ENCODE measurements around the gene ALOXE3. TPM values are rescaled to one million over a fixed set of nuclear protein-coding genes. Genes with fewer than 3 reads are reported as not detected.

ALOXE3 gene
- total and polyA plus RNA-seq, 8 donors, result 0.12 to 0.43 TPM; not detected in 6

DNA sequence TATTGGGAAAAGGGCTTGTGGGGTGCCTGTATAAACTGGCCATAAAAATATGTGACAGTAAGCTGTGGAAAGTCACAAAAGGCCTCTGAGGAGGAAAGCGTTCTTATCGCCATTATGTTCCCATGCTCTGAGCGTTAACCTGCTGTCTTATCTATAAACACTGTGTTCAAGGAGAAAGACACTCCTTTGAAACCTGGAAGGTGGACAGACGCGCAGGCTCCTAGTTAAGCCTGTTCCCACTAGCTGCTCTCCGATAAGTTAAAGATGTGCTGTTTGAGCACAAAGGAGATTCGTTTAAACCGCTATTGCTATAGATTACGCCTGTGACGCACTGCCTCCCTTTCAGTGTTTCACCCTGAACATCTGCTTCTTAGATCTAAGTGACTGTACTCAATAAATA lies 36.0 kb downstream of the ALOXE3 start:
- WGBS, 5 donors, result 36 to 54% (median 42%) methylated on average over 10 of the region's 10 CpGs
- intact Hi-C loops (cut with DNase I; ENCODE audit: low total_unique reads), result no loop called here
- H3K9me3 ChIP-seq, result no peaks in the 10 kb centered on the region
- H3K27ac ChIP-seq, result no peak overlapping the region
- H3K27me3 ChIP-seq, result peaks cover 0 to 96% (median 49%) of the 10 kb centered on the region in 3 donors
- peaks cover 17 to 24% (median 20%) of the 10 kb centered on the region in 4 donors for H3K4me1 ChIP-seq
- H3K4me3 ChIP-seq, result no peak overlapping the region
- no peak for TF ChIP-seq POLR2AphosphoS5 (IDR thresholded peaks at IDR 0.05)
- DNase-seq, result no peak
- H3K36me3 ChIP-seq, result no peaks in the 10 kb centered on the region

DNA sequence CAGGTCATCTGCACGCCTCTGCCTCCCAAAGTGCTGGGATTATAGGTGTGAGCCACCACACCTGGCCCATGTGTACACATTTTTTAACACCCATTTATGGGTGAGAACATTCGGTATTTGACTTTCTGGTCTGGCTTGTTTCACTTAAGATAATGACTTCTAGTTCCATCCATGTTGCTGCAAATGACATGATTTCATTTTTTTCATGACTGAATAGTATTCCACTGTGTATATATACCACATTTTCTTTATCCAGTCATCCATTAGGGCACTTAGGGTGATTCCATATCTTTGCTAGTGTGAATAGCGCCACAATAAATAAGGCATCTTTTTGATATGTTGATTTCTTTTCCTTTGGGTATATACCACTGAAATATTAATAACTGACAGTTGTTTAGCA lies 36.4 kb downstream of the ALOXE3 start:
- TF ChIP-seq, protein P1, sequence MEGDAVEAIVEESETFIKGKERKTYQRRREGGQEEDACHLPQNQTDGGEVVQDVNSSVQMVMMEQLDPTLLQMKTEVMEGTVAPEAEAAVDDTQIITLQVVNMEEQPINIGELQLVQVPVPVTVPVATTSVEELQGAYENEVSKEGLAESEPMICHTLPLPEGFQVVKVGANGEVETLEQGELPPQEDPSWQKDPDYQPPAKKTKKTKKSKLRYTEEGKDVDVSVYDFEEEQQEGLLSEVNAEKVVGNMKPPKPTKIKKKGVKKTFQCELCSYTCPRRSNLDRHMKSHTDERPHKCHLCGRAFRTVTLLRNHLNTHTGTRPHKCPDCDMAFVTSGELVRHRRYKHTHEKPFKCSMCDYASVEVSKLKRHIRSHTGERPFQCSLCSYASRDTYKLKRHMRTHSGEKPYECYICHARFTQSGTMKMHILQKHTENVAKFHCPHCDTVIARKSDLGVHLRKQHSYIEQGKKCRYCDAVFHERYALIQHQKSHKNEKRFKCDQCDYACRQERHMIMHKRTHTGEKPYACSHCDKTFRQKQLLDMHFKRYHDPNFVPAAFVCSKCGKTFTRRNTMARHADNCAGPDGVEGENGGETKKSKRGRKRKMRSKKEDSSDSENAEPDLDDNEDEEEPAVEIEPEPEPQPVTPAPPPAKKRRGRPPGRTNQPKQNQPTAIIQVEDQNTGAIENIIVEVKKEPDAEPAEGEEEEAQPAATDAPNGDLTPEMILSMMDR (IDR thresholded peaks at IDR 0.05), result no peak
- no peak for TF ChIP-seq EP300 (IDR thresholded peaks at IDR 0.05)
- TF ChIP-seq POLR2AphosphoS5 (IDR thresholded peaks at IDR 0.05), result no peak
- TF ChIP-seq POLR2A (IDR thresholded peaks at IDR 0.05), result no peak
- Histone ChIP-seq H3K27me3 (peaks cover 0 to 98% (median 53%) of the 10 kb centered on the region in 3 donors), H3K4me3 (no peak overlapping the region), H3K4me1 (peaks cover 17 to 24% (median 20%) of the 10 kb centered on the region in 4 donors), H3K36me3 (no peaks in the 10 kb centered on the region), H3K27ac (no peak overlapping the region), H3K9me3 (no peaks in the 10 kb centered on the region)
- DNase-seq, result no peak
- WGBS, 5 donors, result 85 to 90% (median 89%) methylated on average over 3 of the region's 3 CpGs
- intact Hi-C loops (cut with DNase I; ENCODE audit: low total_unique reads), result no loop called here

DNA sequence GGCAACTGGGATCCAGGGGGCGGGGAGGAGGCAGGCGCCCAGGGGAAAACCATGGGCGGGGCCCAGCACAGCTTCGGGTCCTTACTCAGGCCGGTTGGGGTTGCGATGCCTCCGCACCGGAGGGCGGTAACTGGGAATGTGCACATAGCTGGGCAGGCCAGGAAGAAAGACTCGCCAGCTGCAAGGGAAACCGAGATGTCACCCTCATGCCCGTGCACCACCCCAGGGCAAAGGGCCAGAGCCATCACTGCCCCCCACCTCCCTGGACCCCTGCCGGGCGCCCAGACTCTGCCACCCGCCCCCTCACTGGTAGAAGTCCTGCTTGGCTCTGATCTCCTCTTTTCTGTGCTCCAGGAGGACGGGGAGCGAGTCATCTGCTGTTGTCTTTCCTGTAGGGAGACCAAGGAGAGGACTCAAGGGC lies 37.5 kb downstream of the ALOXE3 start:
- H3K36me3 ChIP-seq, result no peaks in the 10 kb centered on the region
- no peak for TF ChIP-seq POLR2AphosphoS5 (IDR thresholded peaks at IDR 0.05)
- no peak for TF ChIP-seq EP300 (IDR thresholded peaks at IDR 0.05)
- no peak for TF ChIP-seq POLR2A (IDR thresholded peaks at IDR 0.05)
- TF ChIP-seq, protein P1 (IDR thresholded peaks at IDR 0.05), result no peak
- DNase-seq, result no peak
- intact Hi-C loops (cut with DNase I; ENCODE audit: low total_unique reads), result no loop called here
- no peak overlapping the region for H3K27ac ChIP-seq
- no peak overlapping the region for H3K4me3 ChIP-seq
- H3K27me3 ChIP-seq, result peaks cover 0 to 99% (median 61%) of the 10 kb centered on the region in 3 donors
- no peaks in the 10 kb centered on the region for H3K9me3 ChIP-seq
- whole genome bisulfite sequencing, 5 donors, result 27 to 54% (median 36%) methylated on average over 5 to 17 of the region's 17 CpGs
- H3K4me1 ChIP-seq, result peaks cover 17 to 24% (median 20%) of the 10 kb centered on the region in 4 donors

DNA sequence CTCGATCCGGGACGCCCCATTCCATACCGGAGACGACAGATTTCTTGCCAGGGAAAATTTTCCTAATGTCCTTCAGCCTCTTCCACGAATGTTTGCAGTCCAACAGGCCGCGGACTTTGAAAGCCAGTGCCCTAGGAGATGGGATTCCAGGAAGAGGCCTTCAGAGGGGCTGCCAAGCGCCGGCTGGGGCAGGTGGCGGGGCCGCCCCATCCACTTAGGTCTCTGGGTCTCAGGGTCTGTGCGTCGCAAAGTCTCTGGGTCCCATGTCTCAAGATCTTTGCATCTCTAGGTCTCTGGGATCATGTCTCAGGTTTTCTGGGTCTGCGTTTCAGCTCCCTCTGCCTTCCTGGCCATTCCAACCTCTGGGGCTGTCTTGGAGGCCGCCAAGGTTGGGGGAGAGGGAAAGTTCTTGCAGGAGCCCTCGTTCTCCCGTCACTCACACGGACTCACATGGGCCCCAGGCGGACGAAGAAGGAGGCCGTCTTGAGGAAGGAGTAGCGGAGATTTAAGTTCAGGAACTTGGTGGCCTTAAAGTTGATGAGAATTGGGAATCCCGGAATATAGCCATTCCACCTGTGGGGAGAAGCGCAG lies 38.0 kb downstream of the ALOXE3 start:
- Histone ChIP-seq H3K36me3 (no peaks in the 10 kb centered on the region), H3K4me3 (peak overlapping the region; percentile 32 to 50 (median 40)), H3K9me3 (no peaks in the 10 kb centered on the region), H3K4me1 (peaks cover 17 to 24% (median 20%) of the 10 kb centered on the region in 4 donors), H3K27ac (peak overlapping the region in 1 of 5 donors; percentile 44), H3K27me3 (peaks cover 0 to 99% (median 66%) of the 10 kb centered on the region in 3 donors)
- intact Hi-C loops (cut with DNase I; ENCODE audit: low total_unique reads), result no loop called here
- no peak for DNase-seq
- TF ChIP-seq POLR2A (IDR thresholded peaks at IDR 0.05), result no peak
- TF ChIP-seq EP300 (IDR thresholded peaks at IDR 0.05), result no peak
- TF ChIP-seq POLR2AphosphoS5 (IDR thresholded peaks at IDR 0.05), result no peak
- TF ChIP-seq, protein P1 (IDR thresholded peaks at IDR 0.05), result no peak
- WGBS, 5 donors, result 13 to 21% (median 18%) methylated on average over 23 to 25 of the region's 25 CpGs

Measured in stomach (tissue), 9 donors.